Measurements from ENCODE around the gene LRATD1.
A peak's percentile ranks its signal among the peaks of the same experiment; 100 is the strongest.

Gene LRATD1

GRCh38 chr2:14661163-14661562 is 28.6 kb downstream of the LRATD1 start:
- no peak overlapping the region for H3K9ac ChIP-seq (ENCODE audit: low read length)
- no peaks in the 10 kb centered on the region for H3K27me3 ChIP-seq (replicated peaks; ENCODE audit: control insufficient read depth, insufficient read depth, low read length)
- H3K4me1 ChIP-seq (ENCODE audit: control insufficient read depth, insufficient read depth, low read length), result no peaks in the 10 kb centered on the region
- no peak overlapping the region for H3K4me3 ChIP-seq (ENCODE audit: low read length)
- no peak for DNase-seq (ENCODE audit: low read depth)
- H3K9me3 ChIP-seq (ENCODE audit: control insufficient read depth, low read length), result no peaks in the 10 kb centered on the region
- no peaks in the 10 kb centered on the region for H3K36me3 ChIP-seq (ENCODE audit: control insufficient read depth, insufficient read depth, low read length, severe bottlenecking)

- no peak overlapping the region for H3K4me3 ChIP-seq (ENCODE audit: low read length)
- H3K4me1 ChIP-seq (ENCODE audit: control insufficient read depth, insufficient read depth, low read length), result peaks cover under 1% of the 10 kb centered on the region
Measured at GRCh38 chr2:14673351-14673875, 40.9 kb downstream of the LRATD1 start.

GRCh38 chr2:14675489-14675888 is 43.0 kb downstream of the LRATD1 start:
- DNase-seq (ENCODE audit: low read depth), result no peak
- Histone ChIP-seq H3K4me1 (ENCODE audit: control insufficient read depth, insufficient read depth, low read length) (peaks cover 7% of the 10 kb centered on the region), H3K36me3 (ENCODE audit: control insufficient read depth, insufficient read depth, low read length, severe bottlenecking) (no peaks in the 10 kb centered on the region), H3K27me3 (replicated peaks; ENCODE audit: control insufficient read depth, insufficient read depth, low read length) (no peaks in the 10 kb centered on the region), H3K9ac (ENCODE audit: low read length) (no peak overlapping the region), H3K9me3 (ENCODE audit: control insufficient read depth, low read length) (no peaks in the 10 kb centered on the region), H3K4me3 (ENCODE audit: low read length) (no peak overlapping the region)

More at GRCh38 chr2:14673351-14673875, 40.9 kb downstream of the LRATD1 start:
- Histone ChIP-seq H3K36me3 (ENCODE audit: control insufficient read depth, insufficient read depth, low read length, severe bottlenecking) (no peaks in the 10 kb centered on the region), H3K9me3 (ENCODE audit: control insufficient read depth, low read length) (no peaks in the 10 kb centered on the region), H3K27me3 (replicated peaks; ENCODE audit: control insufficient read depth, insufficient read depth, low read length) (no peaks in the 10 kb centered on the region), H3K9ac (ENCODE audit: low read length) (no peak overlapping the region)
- no peak for DNase-seq (ENCODE audit: low read depth)

- no peak overlapping the region for H3K9ac ChIP-seq (ENCODE audit: low read length)
- no peaks in the 10 kb centered on the region for H3K36me3 ChIP-seq (ENCODE audit: control insufficient read depth, insufficient read depth, low read length, severe bottlenecking)
- H3K27me3 ChIP-seq (replicated peaks; ENCODE audit: control insufficient read depth, insufficient read depth, low read length), result no peaks in the 10 kb centered on the region
- H3K4me1 ChIP-seq (ENCODE audit: control insufficient read depth, insufficient read depth, low read length), result peaks cover 7% of the 10 kb centered on the region
- H3K9me3 ChIP-seq (ENCODE audit: control insufficient read depth, low read length), result no peaks in the 10 kb centered on the region
- no peak overlapping the region for H3K4me3 ChIP-seq (ENCODE audit: low read length)
- no peak for DNase-seq (ENCODE audit: low read depth)
Measured at GRCh38 chr2:14676371-14676770, 43.9 kb downstream of the LRATD1 start.

GRCh38 chr2:14677039-14677438 is 44.5 kb downstream of the LRATD1 start:
- H3K4me3 ChIP-seq (ENCODE audit: low read length), result no peak overlapping the region
- H3K9me3 ChIP-seq (ENCODE audit: control insufficient read depth, low read length), result no peaks in the 10 kb centered on the region
- no peaks in the 10 kb centered on the region for H3K36me3 ChIP-seq (ENCODE audit: control insufficient read depth, insufficient read depth, low read length, severe bottlenecking)
- H3K9ac ChIP-seq (ENCODE audit: low read length), result no peak overlapping the region
- H3K4me1 ChIP-seq (ENCODE audit: control insufficient read depth, insufficient read depth, low read length), result peaks cover 7% of the 10 kb centered on the region
- H3K27me3 ChIP-seq (replicated peaks; ENCODE audit: control insufficient read depth, insufficient read depth, low read length), result no peaks in the 10 kb centered on the region
- peak; percentile 7 for DNase-seq (ENCODE audit: low read depth)

- no peak overlapping the region for H3K4me3 ChIP-seq (ENCODE audit: low read length)
- H3K9me3 ChIP-seq (ENCODE audit: control insufficient read depth, low read length), result no peaks in the 10 kb centered on the region
- no peaks in the 10 kb centered on the region for H3K27me3 ChIP-seq (replicated peaks; ENCODE audit: control insufficient read depth, insufficient read depth, low read length)
- DNase-seq (ENCODE audit: low read depth), result no peak
- peaks cover 7% of the 10 kb centered on the region for H3K4me1 ChIP-seq (ENCODE audit: control insufficient read depth, insufficient read depth, low read length)
- H3K36me3 ChIP-seq (ENCODE audit: control insufficient read depth, insufficient read depth, low read length, severe bottlenecking), result no peaks in the 10 kb centered on the region
- H3K9ac ChIP-seq (ENCODE audit: low read length), result no peak overlapping the region
Measured at GRCh38 chr2:14678761-14679160, 46.2 kb downstream of the LRATD1 start.

- no peak overlapping the region for H3K9ac ChIP-seq (ENCODE audit: low read length)
- no peak overlapping the region for H3K4me3 ChIP-seq (ENCODE audit: low read length)
- H3K27me3 ChIP-seq (replicated peaks; ENCODE audit: control insufficient read depth, insufficient read depth, low read length), result no peaks in the 10 kb centered on the region
- no peaks in the 10 kb centered on the region for H3K9me3 ChIP-seq (ENCODE audit: control insufficient read depth, low read length)
- H3K4me1 ChIP-seq (ENCODE audit: control insufficient read depth, insufficient read depth, low read length), result peaks cover 7% of the 10 kb centered on the region
- no peaks in the 10 kb centered on the region for H3K36me3 ChIP-seq (ENCODE audit: control insufficient read depth, insufficient read depth, low read length, severe bottlenecking)
- no peak for DNase-seq (ENCODE audit: low read depth)
Measured at GRCh38 chr2:14681608-14682007, 49.1 kb downstream of the LRATD1 start.
